Measurements from ENCODE around the gene EDN2.

Gene EDN2

DNA sequence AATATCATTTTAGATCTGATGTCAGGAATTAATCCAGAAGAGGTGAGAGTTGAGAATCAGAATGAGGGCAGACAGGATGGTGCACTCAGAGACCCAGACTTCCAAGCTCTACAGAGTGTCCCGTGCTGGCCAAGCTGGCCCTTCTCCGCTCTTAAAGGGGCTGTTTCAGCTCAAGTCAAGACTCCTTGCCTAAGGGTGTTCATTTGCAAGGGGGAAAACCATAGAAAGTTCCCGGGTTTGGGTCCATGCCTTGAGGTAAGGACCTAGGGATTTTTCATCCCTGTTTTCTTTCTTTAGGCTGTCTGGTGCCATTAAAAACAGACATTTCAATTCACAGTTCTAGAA lies 47.5 kb downstream of the EDN2 start:
- DNase-seq (ENCODE audit: low read depth) = no peak

DNA sequence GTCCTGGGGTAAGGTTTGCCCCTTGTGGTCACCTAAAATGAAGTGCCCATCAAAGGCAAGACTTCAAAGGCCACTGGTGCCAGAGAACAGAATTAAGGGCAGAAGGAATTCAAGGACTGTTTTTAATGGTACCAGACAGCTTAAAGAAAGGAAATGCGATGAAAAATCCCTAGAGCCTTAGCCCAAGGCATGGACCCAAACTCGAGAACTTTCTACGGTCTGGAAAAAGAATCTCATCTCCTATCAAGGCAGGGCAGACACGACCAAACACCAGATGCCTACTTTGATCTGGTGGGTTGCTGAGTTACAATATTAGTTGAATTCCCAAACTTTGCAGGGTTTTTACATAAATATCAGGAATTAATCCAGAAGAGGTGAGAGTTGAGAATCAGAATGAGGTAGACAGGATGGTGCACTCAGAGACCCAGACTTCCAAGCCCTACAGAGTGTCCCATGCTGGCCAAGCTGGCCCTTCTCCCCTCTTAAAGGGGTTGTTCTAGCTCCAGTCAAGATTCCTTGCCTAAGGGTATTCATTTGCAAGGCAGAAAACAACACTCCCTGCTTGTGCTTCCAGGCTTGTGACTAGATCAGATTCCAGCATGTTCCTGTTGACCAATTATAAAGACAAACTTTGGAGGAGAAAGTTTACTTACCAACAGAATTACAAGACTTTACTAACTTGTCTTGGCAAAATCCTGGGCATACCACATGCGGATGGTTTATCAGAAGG lies 48.0 kb downstream of the EDN2 start:
- DNase-seq (ENCODE audit: low read depth) = no peak

DNA sequence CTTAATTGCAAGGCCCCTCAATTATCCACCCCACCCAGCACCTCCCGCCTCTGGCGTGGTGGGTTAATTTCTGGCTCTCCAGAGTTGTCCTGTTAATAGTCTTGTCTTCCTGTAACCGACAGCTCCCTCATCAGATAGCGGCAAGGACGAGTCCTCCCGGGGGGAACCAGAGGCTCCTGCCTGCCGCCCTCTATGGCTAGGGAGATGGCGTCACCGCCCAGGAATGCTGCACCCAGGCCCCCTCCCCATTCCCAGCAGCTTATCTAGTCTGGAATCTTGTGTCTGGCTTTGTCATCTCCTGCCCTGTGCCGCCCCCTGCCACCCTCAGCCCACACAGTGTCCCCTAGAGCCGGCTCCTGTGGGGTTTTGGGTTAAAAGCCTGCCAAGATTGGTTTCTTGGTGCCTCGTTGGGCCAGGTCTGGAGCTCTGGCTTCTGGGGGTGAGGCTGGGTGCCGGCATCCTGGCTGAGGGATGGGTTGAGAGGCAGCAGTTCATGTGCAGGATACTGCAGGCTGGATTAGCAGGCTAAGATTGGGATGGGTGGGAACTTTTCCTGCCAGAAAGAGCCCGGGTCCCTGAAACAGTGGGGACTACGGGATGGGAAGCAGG lies 48.8 kb downstream of the EDN2 start:
- no peak for DNase-seq (ENCODE audit: low read depth)

DNA sequence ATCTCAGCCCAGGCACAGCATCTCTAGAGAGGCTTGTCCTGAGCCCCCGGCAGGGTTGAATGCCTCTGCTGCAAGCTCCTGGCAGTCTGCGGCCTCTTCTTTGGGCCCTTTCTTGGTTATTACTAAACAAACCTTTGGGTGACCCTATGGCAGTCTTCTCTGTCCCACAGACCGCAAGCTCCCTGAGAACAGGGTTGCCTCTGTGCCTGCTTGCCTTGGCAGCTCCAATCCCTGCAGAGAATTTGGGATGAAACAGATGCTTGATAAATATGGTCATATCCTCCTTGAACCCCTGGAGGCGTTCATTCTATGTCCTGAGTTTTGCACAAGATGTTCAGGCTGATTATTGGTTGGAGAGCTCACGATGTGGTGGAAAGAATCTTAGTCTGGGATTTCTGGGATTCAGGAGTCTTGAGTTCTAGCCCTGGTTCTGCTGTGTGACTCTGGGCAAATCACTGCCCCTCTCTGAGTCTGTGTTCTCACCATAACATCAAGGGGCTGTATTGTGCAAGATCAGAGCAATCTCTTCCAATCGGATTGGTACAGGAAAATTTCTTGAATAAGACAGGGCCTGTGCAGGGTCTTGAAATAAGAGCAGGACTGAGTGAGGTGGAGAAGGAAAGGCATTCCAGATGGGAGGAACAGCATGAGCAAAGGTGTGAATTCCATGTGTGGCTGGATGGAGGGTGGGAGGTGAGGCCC lies 49.6 kb downstream of the EDN2 start:
- DNase-seq (ENCODE audit: low read depth) = no peak

DNA sequence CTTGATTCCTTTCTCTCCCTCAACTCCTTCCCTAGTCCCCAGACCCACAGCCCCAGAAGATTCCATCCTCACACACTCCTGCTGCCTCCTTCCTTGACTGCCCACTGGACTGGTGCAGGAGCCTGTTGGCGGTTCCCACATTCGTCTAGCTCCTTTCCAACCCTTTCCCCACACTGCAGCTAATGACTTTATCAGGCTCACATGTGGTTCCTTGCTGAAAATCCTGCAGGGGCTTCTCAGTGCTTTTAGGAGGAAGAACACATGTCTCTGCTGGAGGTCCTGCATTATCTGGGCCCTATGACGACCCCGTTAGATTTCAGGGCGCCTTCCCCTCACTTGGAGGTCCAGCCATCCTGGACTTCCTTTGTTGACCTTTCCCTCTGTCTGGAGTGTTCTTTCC lies 50.2 kb downstream of the EDN2 start:
- DNase-seq (ENCODE audit: low read depth) = no peak

DNA sequence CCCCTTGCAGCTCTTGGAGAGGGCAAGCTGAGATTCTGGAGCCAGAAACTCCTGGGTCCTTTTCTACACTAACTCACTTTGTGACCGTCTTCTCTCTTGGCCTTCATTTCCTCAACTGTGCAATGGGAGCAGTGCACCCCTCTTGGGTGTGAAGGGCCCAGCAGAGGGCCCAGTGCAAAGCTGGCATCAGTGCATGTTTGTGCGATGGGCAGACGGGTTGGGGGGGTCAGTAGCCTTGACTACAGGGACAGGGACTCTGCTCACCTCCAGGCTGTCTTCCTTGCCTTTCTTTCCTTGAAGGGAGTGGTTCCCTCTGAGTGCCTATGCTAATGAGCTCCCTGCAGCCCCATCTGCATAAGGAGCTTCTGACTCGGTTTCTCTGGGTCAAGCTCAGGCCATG lies 51.0 kb downstream of the EDN2 start:
- DNase-seq (ENCODE audit: low read depth) = no peak

DNA sequence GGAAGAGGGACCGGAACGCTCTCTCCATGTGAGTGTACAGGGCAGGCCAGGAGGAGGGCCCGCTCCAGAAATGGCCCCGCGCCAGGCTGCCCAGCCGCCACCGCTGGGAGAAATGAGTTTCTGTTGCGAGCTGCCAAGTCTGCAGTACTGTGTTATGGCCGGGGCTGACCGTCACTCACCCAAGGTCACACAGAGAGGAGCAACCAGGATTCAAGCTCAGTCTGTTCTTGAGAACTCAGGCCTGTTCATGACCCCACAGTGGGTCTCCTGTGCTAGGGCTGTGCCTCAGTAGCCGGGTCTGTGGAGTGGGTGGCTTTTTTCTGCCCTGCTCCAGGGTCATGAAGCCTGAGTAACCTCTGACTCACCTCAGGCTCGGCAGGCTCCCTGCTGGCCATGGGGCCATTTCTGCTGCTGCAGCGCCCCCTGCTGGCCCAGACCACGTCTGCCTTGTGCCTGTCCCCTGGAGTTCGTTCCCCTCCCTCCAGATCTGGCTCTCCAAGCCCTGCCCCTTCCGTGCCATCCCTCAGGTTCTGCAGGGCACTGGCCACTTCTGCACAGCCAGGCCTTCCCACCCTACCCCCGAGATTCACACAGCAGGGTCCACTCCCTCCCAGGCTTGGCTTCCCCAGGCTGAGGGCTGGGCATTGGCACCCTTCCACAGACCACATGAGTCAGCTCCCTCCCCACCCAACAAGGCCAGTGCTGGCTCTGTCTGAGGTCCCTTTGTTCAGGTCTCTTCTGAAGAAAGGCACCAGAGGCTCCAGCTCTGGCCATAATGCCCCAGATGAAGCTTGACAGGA lies 51.8 kb downstream of the EDN2 start:
- DNase-seq (ENCODE audit: low read depth) = peak; percentile 77

DNA sequence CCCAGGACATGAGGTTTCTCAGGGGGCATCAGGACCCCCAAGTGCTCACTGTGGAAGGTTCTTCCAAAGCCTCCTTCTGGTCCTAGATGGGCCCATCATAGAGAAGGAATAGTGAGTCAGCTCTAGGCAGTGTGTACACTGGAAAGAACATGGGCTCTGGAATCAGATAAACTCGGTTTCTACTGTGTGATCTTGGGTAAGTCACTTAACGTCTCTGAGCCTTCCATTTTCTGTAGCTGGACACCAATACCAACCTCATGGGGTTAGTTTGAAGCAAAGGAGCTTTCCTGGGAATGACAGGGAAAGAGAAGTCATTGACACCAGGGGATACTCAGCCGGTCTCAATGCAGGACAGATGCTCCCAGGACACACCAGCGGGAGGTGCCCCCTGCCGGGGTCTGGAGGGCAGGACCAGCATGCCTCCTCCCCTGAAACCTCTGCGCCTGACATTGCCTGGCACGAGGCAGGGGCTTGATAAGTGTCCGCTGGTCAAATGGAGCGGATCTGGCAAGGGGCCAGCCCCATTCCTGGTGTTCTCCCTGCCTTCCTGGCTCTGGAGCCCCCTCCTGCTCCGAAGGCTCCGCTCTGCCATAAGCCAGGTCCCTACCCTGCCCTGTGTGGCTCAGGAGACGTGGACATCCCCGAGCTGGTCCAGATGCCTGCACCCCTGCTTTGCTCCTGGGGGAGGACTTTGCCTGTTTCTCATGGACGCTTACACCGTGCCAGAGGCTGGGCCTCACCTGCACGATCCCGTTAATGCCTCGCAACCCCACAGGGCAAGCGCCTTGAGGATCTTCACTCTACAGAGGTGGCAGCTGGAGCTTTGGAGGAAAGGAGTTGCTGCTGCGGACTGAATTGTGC lies 52.8 kb downstream of the EDN2 start:
- no peak for DNase-seq (ENCODE audit: low read depth)

DNA sequence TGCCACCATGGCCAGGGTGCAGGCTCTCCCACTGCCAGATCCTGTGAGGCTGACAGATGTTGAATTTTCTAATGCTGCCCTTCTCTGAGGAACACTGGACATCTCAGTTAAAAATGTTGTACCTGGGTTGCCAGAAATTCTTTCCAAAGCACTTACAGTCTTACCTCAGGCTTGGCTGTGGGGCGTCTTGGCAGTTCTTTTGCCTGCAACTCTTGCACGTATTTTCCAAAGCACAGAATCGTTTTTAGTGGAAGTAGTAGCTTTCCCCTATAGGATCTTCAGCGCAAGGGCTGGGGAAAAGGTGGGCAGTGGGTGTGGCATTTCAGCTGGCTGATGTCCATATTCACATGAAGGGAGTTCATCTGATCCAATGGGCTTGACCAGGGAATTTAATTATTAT lies 53.9 kb downstream of the EDN2 start:
- no peak for DNase-seq (ENCODE audit: low read depth)

DNA sequence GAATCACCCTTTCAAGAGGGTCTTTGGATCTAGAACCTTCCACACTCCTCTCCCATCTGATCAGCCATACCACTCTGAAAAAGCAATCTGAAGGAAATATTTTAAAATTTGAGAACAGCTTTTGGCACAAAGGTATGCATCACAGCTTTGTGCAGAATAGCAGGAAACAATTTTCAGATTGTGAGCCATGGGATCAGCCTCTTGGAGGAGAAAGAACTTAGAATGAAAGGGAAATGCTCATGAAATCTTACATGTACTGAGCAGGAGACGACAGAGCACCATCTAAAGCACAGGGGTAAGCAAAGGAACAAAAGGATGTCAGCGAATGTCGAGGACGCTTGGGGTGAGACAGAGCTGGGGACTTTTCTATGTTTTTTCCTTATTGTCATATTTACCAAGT lies 54.4 kb downstream of the EDN2 start:
- DNase-seq (ENCODE audit: low read depth) = no peak

DNA sequence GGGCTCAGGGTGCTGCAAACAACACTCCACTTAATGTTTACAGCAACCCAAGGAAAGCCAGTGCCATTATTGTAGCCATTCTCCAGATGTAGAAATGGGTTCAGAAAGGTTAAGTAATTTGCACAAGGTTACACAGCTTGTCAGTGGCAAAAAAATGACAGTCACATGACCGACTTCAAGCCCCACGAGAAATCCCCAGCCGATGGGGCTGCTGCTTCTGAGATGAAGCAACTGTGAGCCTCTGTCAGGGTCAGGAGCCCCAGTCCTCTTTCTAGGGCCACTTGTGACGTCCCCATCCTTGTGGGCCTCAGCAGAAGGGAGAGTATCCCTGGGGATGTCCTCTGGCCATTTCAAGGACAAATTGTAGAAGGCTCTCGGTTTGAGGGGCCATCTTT lies 54.8 kb downstream of the EDN2 start:
- DNase-seq (ENCODE audit: low read depth) = no peak
